RWPE1 (cell line): ENCODE results near the gene CCDC27.

ENCODE experiments used
- CTCF ChIA-PET: fragments of 350-600 bp; sonication (Branson Sonifier 250); formaldehyde crosslinking; extraction: SDS; loops from one replicate; lab custom pipeline; 2021; lab: Yijun Ruan, JAX
- POLR2A ChIA-PET: fragments of 400-600 bp; formaldehyde crosslinking; extraction: SDS; loops from one replicate; lab custom pipeline; 2020; ENCODE audit warnings: antibody characterized with exemption; ENCODE audit not compliant: low non-redundant PET; lab: Yijun Ruan, JAX
- DNase-seq: peaks from one replicate; pipeline ENCODE4 v3.0.0; 2012; ENCODE audit warnings: low spot score
- H3K27ac ChIP-seq: fragments of 450-650 bp; 2 replicates; pipeline ENCODE4 v1.5.1; 2017
- CTCF ChIP-seq: fragments of 450-650 bp; conservative IDR thresholded peaks from 2 replicates; pipeline ENCODE4 v1.5.1; 2017; ENCODE audit warnings: low read depth, mild to moderate bottlenecking

Gene CCDC27

GRCh38 chr1:3780901-3781300, 28.7 kb downstream of the CCDC27 start:
- ChIA-PET CTCF (no interaction called here), POLR2A (no interaction called here)
- TF ChIP-seq CTCF, result no peak
- DNase-seq, result no peak
- no peak overlapping the region for H3K27ac ChIP-seq

GRCh38 chr1:3783651-3784474, 31.6 kb downstream of the CCDC27 start:
- no peak for DNase-seq
- no peak for TF ChIP-seq CTCF
- H3K27ac ChIP-seq, result no peak overlapping the region
- CTCF ChIA-PET, result no interaction called here
- POLR2A ChIA-PET, result no interaction called here

- no peak for TF ChIP-seq CTCF
- DNase-seq, result no peak
- no peak overlapping the region for H3K27ac ChIP-seq
- ChIA-PET CTCF (no interaction called here), POLR2A (no interaction called here)
Measured at GRCh38 chr1:3785045-3785444, 32.8 kb downstream of the CCDC27 start.

GRCh38 chr1:3785456-3786157, 33.4 kb downstream of the CCDC27 start:
- CTCF ChIA-PET, result no interaction called here
- peak overlapping the region; percentile 26; the same call in 1 of the 2 replicates for H3K27ac ChIP-seq
- peak; percentile 46 for TF ChIP-seq CTCF
- POLR2A ChIA-PET, result no interaction called here
- DNase-seq, result no peak

- TF ChIP-seq CTCF, result no peak
- ChIA-PET POLR2A (no interaction called here), CTCF (no interaction called here)
- H3K27ac ChIP-seq, result no peak overlapping the region
- DNase-seq, result no peak
Measured at GRCh38 chr1:3786468-3787348, 34.5 kb downstream of the CCDC27 start.

GRCh38 chr1:3787349-3787715, 35.1 kb downstream of the CCDC27 start:
- H3K27ac ChIP-seq, result no peak overlapping the region
- CTCF ChIA-PET, result no interaction called here
- DNase-seq, result no peak
- no peak for TF ChIP-seq CTCF
- POLR2A ChIA-PET, result no interaction called here
